OCI-LY1 (cell line): ENCODE results near the gene SERPINA5.
"Not testable (repeated sequence)": the region's sequence is repeated elsewhere in the genome, so short reads cannot be mapped to it uniquely, and the experiment has no call there.

Source experiments
- H2AFZ ChIP-seq: fragments of 200-600 bp; sonication (generic), shearing (Covaris generic); 2 replicates; pipeline ENCODE4 v1.6.0; 2014; ENCODE audit warnings: antibody characterized with exemption, mild to moderate bottlenecking, low read length
- H3F3A ChIP-seq: fragments of 200-600 bp; sonication (generic), shearing (Covaris generic); 2 replicates; pipeline ENCODE4 v1.6.0; 2014; ENCODE audit warnings: mild to moderate bottlenecking, antibody characterized with exemption, low read length, moderate library complexity; ENCODE audit not compliant: insufficient read depth
- H3K27ac ChIP-seq: fragments of 200-600 bp; sonication (generic); 2 replicates; pipeline ENCODE4 v1.5.1; 2014; ENCODE audit warnings: low read length, mixed run types, mild to moderate bottlenecking, low read depth; ENCODE audit not compliant: poor library complexity, severe bottlenecking
- H3K27me3 ChIP-seq: fragments of 200-600 bp; sonication (generic); 2 replicates; pipeline ENCODE4 v1.6.0; 2014; ENCODE audit warnings: antibody characterized with exemption, mild to moderate bottlenecking, low read length, moderate library complexity; ENCODE audit not compliant: insufficient read depth
- H3K36me3 ChIP-seq: fragments of 200-600 bp; sonication (generic); 2 replicates; pipeline ENCODE4 v1.6.1; 2014; ENCODE audit warnings: mild to moderate bottlenecking, antibody characterized with exemption, low read length, moderate library complexity, mixed read lengths; ENCODE audit not compliant: insufficient read depth
- H3K4me1 ChIP-seq: fragments of 200-600 bp; sonication (generic); 2 replicates; pipeline ENCODE4 v1.5.1; 2014; ENCODE audit warnings: mild to moderate bottlenecking, low read length, moderate library complexity; ENCODE audit not compliant: insufficient read depth, severe bottlenecking
- H3K4me2 ChIP-seq: fragments of 200-600 bp; sonication (generic), shearing (Covaris generic); 2 replicates; pipeline ENCODE4 v1.6.1; 2014; ENCODE audit warnings: low read length
- H3K4me3 ChIP-seq: fragments of 200-600 bp; sonication (generic); 2 replicates; pipeline ENCODE4 v1.5.1; 2014; ENCODE audit warnings: low read length, low read depth, mild to moderate bottlenecking, mixed read lengths; ENCODE audit not compliant: poor library complexity, severe bottlenecking
- H3K79me2 ChIP-seq: fragments of 200-600 bp; shearing (Covaris generic); 2 replicates; pipeline ENCODE4 v1.6.1; 2016; ENCODE audit warnings: mixed run types, low read length, mixed read lengths; ENCODE audit not compliant: insufficient read depth
- H3K9ac ChIP-seq: fragments of 200-600 bp; sonication (generic), shearing (Covaris generic); 2 replicates; pipeline ENCODE4 v1.6.1; 2014; ENCODE audit warnings: mild to moderate bottlenecking, low read length, mixed read lengths
- H3K9me2 ChIP-seq: fragments of 200-600 bp; sonication (generic), shearing (Covaris generic); 2 replicates; pipeline ENCODE4 v1.6.1; 2014; ENCODE audit warnings: low read depth, mild to moderate bottlenecking, low read length, mixed read lengths
- H3K9me3 ChIP-seq: fragments of 200-600 bp; shearing (Covaris generic); 2 replicates; pipeline ENCODE4 v1.6.1; 2014; ENCODE audit warnings: low read length, mixed read lengths
- H4K20me1 ChIP-seq: fragments of 200-600 bp; sonication (generic), shearing (Covaris generic); 2 replicates; pipeline ENCODE4 v1.6.0; 2016; ENCODE audit warnings: mild to moderate bottlenecking, low read length; ENCODE audit not compliant: insufficient read depth
- CTCF ChIP-seq: fragments of 200-600 bp; sonication (generic), shearing (Covaris generic); IDR thresholded peaks from 2 replicates; pipeline ENCODE4 v1.5.1; 2017; ENCODE audit warnings: mild to moderate bottlenecking, antibody characterized with exemption, low read length, moderate library complexity, mixed read lengths
- EZH2 ChIP-seq: fragments of 200-600 bp; sonication (generic), shearing (Covaris generic); IDR thresholded peaks from 2 replicates; pipeline ENCODE4 v1.8.0; 2017; ENCODE audit warnings: borderline replicate concordance, mixed run types, mild to moderate bottlenecking, antibody characterized with exemption, low read length, moderate library complexity, mixed read lengths

Gene SERPINA5

GRCh38 chr14:94575730-94576585 lies 5.3 kb upstream of the SERPINA5 start:
- no peaks in the 10 kb centered on the region; the same call in 1 of the 2 replicates for H3K27me3 ChIP-seq

GRCh38 chr14:94577472-94577871 lies 3.8 kb upstream of the SERPINA5 start:
- not testable (repeated sequence) for H2AFZ ChIP-seq, H3K9me3 ChIP-seq

More at GRCh38 chr14:94575730-94576585, 5.3 kb upstream of the SERPINA5 start:
- Histone ChIP-seq H3K79me2 (no peaks in the 10 kb centered on the region), H3K36me3 (no peaks in the 10 kb centered on the region), H3K9me2 (no peaks in the 10 kb centered on the region), H3K9me3 (no peaks in the 10 kb centered on the region), H3K9ac (no peak overlapping the region), H3K27ac (no peak overlapping the region), H3F3A (no peaks in the 10 kb centered on the region), H4K20me1 (no peaks in the 10 kb centered on the region), H3K4me2 (no peak overlapping the region), H3K4me1 (no peaks in the 10 kb centered on the region), H2AFZ (no peak overlapping the region), H3K4me3 (no peak overlapping the region)
- TF ChIP-seq CTCF, result no peak
- no peak for TF ChIP-seq EZH2

GRCh38 chr14:94578712-94579111 lies 2.5 kb upstream of the SERPINA5 start:
- no peaks in the 10 kb centered on the region for H4K20me1 ChIP-seq
- TF ChIP-seq EZH2 (no peak), CTCF (no peak)
- no peak overlapping the region for H3K4me2 ChIP-seq
- no peaks in the 10 kb centered on the region for H3K36me3 ChIP-seq
- H3K4me3 ChIP-seq, result no peak overlapping the region
- no peak overlapping the region for H3K9ac ChIP-seq
- no peaks in the 10 kb centered on the region for H3K79me2 ChIP-seq
- H3K9me3 ChIP-seq, result no peaks in the 10 kb centered on the region
- H3K4me1 ChIP-seq, result no peaks in the 10 kb centered on the region
- no peak overlapping the region for H2AFZ ChIP-seq
- H3F3A ChIP-seq, result no peaks in the 10 kb centered on the region
- no peaks in the 10 kb centered on the region for H3K9me2 ChIP-seq
- no peaks in the 10 kb centered on the region; the same call in 1 of the 2 replicates for H3K27me3 ChIP-seq
- H3K27ac ChIP-seq, result no peak overlapping the region

More at GRCh38 chr14:94577472-94577871, 3.8 kb upstream of the SERPINA5 start:
- H3K79me2 ChIP-seq, H3F3A ChIP-seq, H3K36me3 ChIP-seq, H4K20me1 ChIP-seq, H3K9ac ChIP-seq, H3K4me3 ChIP-seq, H3K9me2 ChIP-seq, H3K4me2 ChIP-seq, H3K27ac ChIP-seq, H3K4me1 ChIP-seq, H3K27me3 ChIP-seq: not testable (repeated sequence)
